Heart left ventricle (tissue), 16 donors: ENCODE results near the gene ANTXRL. TPM values are rescaled to one million over a fixed set of nuclear protein-coding genes. Genes with fewer than 3 reads are reported as not detected.
"Not testable (repeated sequence)": the region's sequence is repeated elsewhere in the genome, so short reads cannot be mapped to it uniquely, and the experiment has no call there.

Experiments used
- ATAC-seq, 4 donors: fragments of 200-7000 bp; cut with Tn5 transposase; one replicate each; pipeline ENCODE4 v1.9.1; 2020 to 2022; ENCODE audit warnings: moderate library complexity in 4 of 4, mild to moderate bottlenecking in 3 of 4, moderate number of reproducible peaks in 1 of 4
- DNase-seq, 5 donors: peaks; one replicate each; pipeline ENCODE4 v3.0.0-alpha.2; 2020
- H3K27ac ChIP-seq, 12 donors: fragments of 200-600 bp; sonication (generic) in 4 of 12; one replicate each; pipeline versions ENCODE4 v1.5.0 to v1.8.0; 2016 to 2022; ENCODE audit warnings: mild to moderate bottlenecking in 2 of 12
- H3K27me3 ChIP-seq, 9 donors: fragments of 200-600 bp; sonication (generic) in 2 of 9; one replicate each; pipeline versions ENCODE4 v1.5.1 to v1.8.0; 2016 to 2022; ENCODE audit warnings: mild to moderate bottlenecking in 3 of 9
- H3K36me3 ChIP-seq, 9 donors: fragments of 200-600 bp; sonication (generic) in 2 of 9; one replicate each; pipeline versions ENCODE4 v1.5.0 to v1.8.0; 2018 to 2022; ENCODE audit warnings: mild to moderate bottlenecking in 2 of 9
- H3K4me1 ChIP-seq, 12 donors: fragments of 200-600 bp; sonication (generic) in 4 of 12; one replicate each; pipeline versions ENCODE4 v1.5.0 to v1.8.0; 2016 to 2022; ENCODE audit warnings: mild to moderate bottlenecking in 3 of 12
- H3K4me3 ChIP-seq, 12 donors: fragments of 200-600 bp; sonication (generic) in 4 of 12; one replicate each; pipeline versions ENCODE4 v1.5.0 to v1.8.0; 2017 to 2022; ENCODE audit warnings: mild to moderate bottlenecking in 9 of 12, moderate library complexity in 4 of 12
- H3K9me3 ChIP-seq, 12 donors: fragments of 200-600 bp; sonication (generic) in 4 of 12; one replicate each; pipeline versions ENCODE4 v1.5.0 to v1.8.0; 2016 to 2022; ENCODE audit warnings: mild to moderate bottlenecking in 1 of 12
- POLR2A ChIP-seq, 2 donors: fragments of 450-650 bp; IDR thresholded peaks; one replicate each; pipeline ENCODE4 v1.6.1; 2017; ENCODE audit warnings: antibody characterized with exemption in 2 of 2, mild to moderate bottlenecking in 2 of 2, moderate library complexity in 2 of 2
- whole genome bisulfite sequencing, 4 donors: extraction: QIAGEN DNeasy Blood & Tissue Kit in 2 of 4; methylation state at CpG; one replicate each; pipeline versions ENCODE4 v1.1.5 to v1.1.7; 2013 to 2018; 5-methylcytosine and 5-hydroxymethylcytosine counted together
- intact Hi-C, 10 donors: fragments of 100-400 bp; cut with DNase I; formaldehyde crosslinking; loops; one replicate each; pipeline versions ENCODE4 v1.11.1 to v1.14.2; 2022
- polyA plus RNA-seq, 2 donors: library from polyadenylated mRNA; stranded (reverse); fragments of 200-250 nt; gene quantifications; one replicate each; pipeline ENCODE4 v1.2.3, GENCODE V29; 2013
- total RNA-seq, 9 donors: library from RNA; depleted of rRNA in 2 of 9; stranded (reverse); fragments of >200 nt in 2 of 9; fragmentation: NEBNext Ultra II Directional in 3 of 9; extraction: Animal tissue kit (Norgen Biotek cat#: 25700) in 3 of 9; gene quantifications; one replicate each; pipeline versions ENCODE4 v1.1.0 to v1.2.4, GENCODE V29; 2016 to 2023
- TF ChIP-seq, protein P1 (sequence below), 12 donors: fragments of 200-600 bp; sonication (generic) in 4 of 12; IDR thresholded peaks; one replicate each; pipeline versions ENCODE4 v1.5.0 to v1.8.0; 2018 to 2022; ENCODE audit warnings: antibody characterized with exemption in 12 of 12, mild to moderate bottlenecking in 5 of 12
- donor health status: ischemic (EF 13 %, LVEDD 7.1; RV severe dilation, severe dysfunction).
- donor health status: healthy with polysubstance abuse.
- donor health status: DM: no; HTN: yes; CAD: no.
- donor health status: DM: no; HTN: no; CAD: no.
- donor health status: ischemic (EF 25% LVEDD 6.9; RV normal size, moderate dysfunction).
- donor health status: ischemic (EF 25% LVEDD 5.7; RV mildly dilated, moderate dysfunction).
- donor health status: healthy.
- donor health status: DM: yes; HTN: yes; CAD: no.
- donor health status: ischemic (EF 35%, LVEDD 5.7; RV mildly dilated, moderate dysfunction).
- donor health status: nonischemic (EF 11% LVEDD 7.7; RV severe dilation, severe dysfunction).
- donor health status: DM: yes; HTN: yes; CAD: no.
- donor health status: PGD.
- donor health status: ischemic (EF 29% LVEDD 5.4; RV normal size, mild dysfunction).
- donor health status: nonischemic (EF 23%, LVEDD 6.1; RV moderate dilation, normal function).

Gene ANTXRL
- total and polyA plus RNA-seq, 11 donors = 0.42 to 0.99 (median 0.90) TPM; not detected in 8

DNA sequence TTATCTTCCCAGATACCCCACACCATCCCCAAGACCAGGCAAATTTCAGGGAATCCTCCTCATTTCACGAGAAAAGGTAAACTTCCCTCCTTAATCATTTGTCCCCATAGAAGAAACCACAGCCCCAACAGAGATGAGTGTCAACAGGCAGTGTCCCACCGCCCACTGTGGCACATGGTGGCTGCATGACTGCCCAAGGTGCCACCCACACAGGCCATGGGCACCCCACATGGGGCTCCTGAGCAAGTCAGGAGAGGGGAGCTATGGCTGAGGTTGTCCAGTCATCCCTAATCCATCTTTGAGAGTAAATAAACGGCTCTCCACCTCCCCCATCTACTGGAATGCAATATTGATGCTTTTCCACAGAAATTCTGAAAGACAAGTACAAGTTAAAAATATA is 44.1 kb downstream of the ANTXRL start:
- H3K36me3 ChIP-seq = no peaks in the 10 kb centered on the region

DNA sequence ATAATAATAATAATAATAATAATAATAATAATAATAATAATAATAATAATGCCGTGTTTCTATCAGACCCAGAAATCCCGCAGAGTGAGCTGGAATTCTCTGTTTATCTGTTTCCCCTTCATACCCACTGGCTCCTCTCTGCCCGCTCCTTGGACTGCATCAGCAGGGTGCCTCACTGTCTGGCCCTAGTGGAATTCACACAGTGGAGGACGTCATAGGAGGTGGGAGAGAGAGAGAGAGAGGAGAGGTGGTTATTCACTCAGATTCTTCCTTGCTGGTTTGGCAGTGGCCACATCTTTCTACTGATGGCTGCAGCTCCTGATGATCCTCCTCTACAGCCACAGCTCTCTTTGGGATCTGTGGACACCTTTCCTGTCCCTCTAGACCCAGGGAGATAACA is 78.7 kb downstream of the ANTXRL start:
- 55 to 83% (median 75%) methylated on average over 3 to 4 of the region's 4 CpGs for WGBS, 4 donors
- ATAC-seq, intact Hi-C loops: not testable (repeated sequence)

More for the DNA sequence above, 44.1 kb downstream of the ANTXRL start:
- ATAC-seq (no peak), DNase-seq (peak in 1 of 5 donors; percentile 29)
- Histone ChIP-seq H3K4me3 (no peak overlapping the region), H3K9me3 (no peaks in the 10 kb centered on the region), H3K27me3 (peaks cover 0 to 8% (median 0%) of the 10 kb centered on the region in 9 donors), H3K4me1 (no peaks in the 10 kb centered on the region), H3K27ac (no peak overlapping the region)
- WGBS, 4 donors = 74 to 87% (median 79%) methylated on average over 3 of the region's 3 CpGs
- intact Hi-C loops = no loop called here
- TF ChIP-seq POLR2A (IDR thresholded peaks at IDR 0.05) = no peak
- TF ChIP-seq, protein P1, sequence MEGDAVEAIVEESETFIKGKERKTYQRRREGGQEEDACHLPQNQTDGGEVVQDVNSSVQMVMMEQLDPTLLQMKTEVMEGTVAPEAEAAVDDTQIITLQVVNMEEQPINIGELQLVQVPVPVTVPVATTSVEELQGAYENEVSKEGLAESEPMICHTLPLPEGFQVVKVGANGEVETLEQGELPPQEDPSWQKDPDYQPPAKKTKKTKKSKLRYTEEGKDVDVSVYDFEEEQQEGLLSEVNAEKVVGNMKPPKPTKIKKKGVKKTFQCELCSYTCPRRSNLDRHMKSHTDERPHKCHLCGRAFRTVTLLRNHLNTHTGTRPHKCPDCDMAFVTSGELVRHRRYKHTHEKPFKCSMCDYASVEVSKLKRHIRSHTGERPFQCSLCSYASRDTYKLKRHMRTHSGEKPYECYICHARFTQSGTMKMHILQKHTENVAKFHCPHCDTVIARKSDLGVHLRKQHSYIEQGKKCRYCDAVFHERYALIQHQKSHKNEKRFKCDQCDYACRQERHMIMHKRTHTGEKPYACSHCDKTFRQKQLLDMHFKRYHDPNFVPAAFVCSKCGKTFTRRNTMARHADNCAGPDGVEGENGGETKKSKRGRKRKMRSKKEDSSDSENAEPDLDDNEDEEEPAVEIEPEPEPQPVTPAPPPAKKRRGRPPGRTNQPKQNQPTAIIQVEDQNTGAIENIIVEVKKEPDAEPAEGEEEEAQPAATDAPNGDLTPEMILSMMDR (IDR thresholded peaks at IDR 0.05) = no peak

DNA sequence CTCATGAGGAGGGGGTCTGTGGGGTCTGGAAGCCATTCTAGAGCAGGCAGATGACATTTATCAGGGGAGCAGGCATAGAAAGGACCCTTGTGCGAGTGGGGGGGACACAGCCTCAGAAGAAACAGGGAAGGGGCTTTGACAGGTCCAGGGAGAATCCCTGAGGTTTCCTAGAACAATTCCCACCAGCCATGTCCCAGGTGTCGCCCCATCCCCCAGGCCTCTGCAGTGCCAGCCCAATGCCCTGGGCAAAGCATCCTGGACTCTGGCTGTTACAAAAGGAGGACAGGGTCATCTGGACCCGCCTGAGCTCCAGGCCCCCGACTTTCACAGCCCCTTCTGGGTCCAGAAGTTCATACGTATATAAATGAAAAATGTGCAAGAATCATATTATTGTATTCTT is 80.4 kb downstream of the ANTXRL start:
- 73 to 74% methylated on average over 2 of the region's 5 CpGs; no CpG with 5 or more reads in 2 of the 4 donors for WGBS, 4 donors
- H3K36me3 ChIP-seq, H3K4me1 ChIP-seq, H3K27ac ChIP-seq, H3K4me3 ChIP-seq, H3K27me3 ChIP-seq, H3K9me3 ChIP-seq, DNase-seq, ATAC-seq, intact Hi-C loops: not testable (repeated sequence)

More for the DNA sequence above, 78.7 kb downstream of the ANTXRL start:
- H3K27ac ChIP-seq, H3K36me3 ChIP-seq, H3K4me3 ChIP-seq, H3K4me1 ChIP-seq, H3K27me3 ChIP-seq, DNase-seq, H3K9me3 ChIP-seq: not testable (repeated sequence)

DNA sequence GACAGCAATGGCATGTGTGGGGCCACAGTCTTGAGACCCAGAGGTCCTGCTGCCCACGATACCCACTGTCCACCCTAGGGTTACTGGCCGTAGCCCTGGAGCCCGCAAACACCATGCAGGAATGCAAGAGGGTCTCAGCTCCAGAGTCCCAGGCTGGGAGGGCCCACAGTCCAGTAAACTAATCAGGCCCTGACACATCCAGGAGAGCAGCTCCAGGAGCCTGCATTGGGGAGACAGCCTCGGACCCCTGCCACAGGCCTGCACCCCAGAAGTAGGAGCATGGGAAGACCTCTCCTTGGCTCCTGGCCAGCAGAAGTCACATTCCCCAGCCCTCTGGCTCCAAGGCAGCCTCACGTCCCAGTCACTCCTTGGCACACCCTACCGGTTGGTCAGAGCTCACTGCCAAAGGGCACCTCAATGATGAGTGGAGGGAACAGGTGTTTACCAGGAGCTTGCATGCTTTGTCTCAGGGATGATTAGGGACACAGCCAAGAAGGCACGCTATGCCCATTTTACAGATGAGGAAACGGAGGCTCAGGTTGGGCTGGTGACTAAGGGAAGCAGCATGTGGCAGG is 81.0 kb downstream of the ANTXRL start:
- intact Hi-C loops = not testable (repeated sequence)
- WGBS, 4 donors = 74 to 80% (median 78%) methylated on average over 1 to 6 of the region's 8 CpGs; no CpG with 5 or more reads in 1 of the 4 donors

DNA sequence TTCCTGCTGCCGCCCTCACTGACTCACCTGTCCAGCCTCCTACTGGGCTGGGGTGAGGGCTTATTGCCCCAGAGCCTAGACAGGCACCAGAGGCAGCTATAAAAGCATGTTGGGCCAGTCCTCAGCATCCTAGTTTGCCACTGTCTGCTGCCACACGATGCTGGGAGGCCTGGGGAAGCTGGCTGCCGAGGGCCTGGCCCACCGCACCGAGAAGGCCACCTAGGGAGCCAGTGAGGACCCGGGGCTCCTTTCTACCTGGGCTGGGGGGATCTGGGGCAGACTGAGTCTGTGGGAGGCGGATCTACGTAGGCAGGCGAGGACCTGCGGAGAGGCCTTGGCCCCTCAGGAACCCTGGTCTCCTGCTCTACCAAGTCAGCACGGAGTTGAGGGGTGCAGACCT is 82.2 kb downstream of the ANTXRL start:
- 73 to 96% (median 93%) methylated on average over 3 to 10 of the region's 11 CpGs for WGBS, 4 donors
- DNase-seq, H3K4me3 ChIP-seq, H3K27ac ChIP-seq, H3K9me3 ChIP-seq, ATAC-seq, intact Hi-C loops, H3K4me1 ChIP-seq, H3K36me3 ChIP-seq, H3K27me3 ChIP-seq: not testable (repeated sequence)

More for the DNA sequence above, 81.0 kb downstream of the ANTXRL start:
- H3K4me3 ChIP-seq, H3K9me3 ChIP-seq, H3K27me3 ChIP-seq, ATAC-seq, H3K4me1 ChIP-seq, H3K27ac ChIP-seq, H3K36me3 ChIP-seq, DNase-seq: not testable (repeated sequence)

DNA sequence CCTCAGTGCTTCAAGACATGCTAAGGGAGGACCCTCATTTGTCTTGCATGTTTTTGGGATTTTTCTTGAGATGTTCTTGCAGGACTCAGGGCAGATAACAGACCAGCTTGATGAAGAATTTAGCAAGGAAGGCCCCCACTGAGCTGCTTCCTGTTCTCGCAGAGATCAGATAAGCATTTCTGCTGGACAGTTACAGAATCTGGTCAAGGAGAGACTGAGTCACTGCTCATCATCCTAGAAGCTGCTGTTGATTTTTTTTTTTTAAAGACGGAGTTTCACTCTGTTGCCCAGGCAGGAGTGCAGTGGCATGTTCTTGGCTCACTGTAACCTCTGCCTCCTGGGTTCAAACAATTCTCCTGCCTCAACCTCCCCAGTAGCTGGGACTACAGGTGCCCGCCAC is 87.6 kb downstream of the ANTXRL start:
- H3K36me3 ChIP-seq, H3K27me3 ChIP-seq, DNase-seq, ATAC-seq, H3K4me1 ChIP-seq, H3K9me3 ChIP-seq, intact Hi-C loops, H3K4me3 ChIP-seq, H3K27ac ChIP-seq: not testable (repeated sequence)
- WGBS, 4 donors = 51 to 68% (median 59%) methylated on average over 1 to 2 of the region's 3 CpGs

DNA sequence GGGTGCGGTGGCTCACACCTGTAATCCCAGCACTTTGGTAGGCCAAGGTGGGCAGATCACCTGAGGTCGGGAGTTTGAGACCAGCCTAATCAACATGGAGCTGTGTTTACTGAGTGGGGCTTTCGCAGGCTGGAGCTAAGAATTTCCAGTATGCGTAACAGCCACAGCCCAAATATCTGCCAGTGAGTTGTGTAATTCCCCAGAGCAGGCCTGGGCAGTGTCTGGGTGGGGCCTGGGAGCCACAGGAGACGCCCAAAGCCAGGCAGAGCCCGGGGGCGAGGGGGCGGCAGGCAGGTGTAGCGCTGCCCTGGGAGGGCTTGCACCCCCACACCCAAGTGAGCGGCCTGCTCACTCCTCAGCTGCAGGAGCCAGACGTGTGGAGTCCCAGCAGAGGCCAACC is 88.6 kb downstream of the ANTXRL start, which contains the start of gene ANXA8L1:
TSS of gene ANXA8L1 (plus strand) at position 371 of the 400 bp plus-strand sequence. CDS start 76 bp downstream, outside the sequence.
- intact Hi-C loops, H3K27me3 ChIP-seq, H3K4me3 ChIP-seq, H3K9me3 ChIP-seq, H3K4me1 ChIP-seq, H3K36me3 ChIP-seq, H3K27ac ChIP-seq, DNase-seq: not testable (repeated sequence)
- WGBS, 4 donors = 81 to 89% (median 86%) methylated on average over 5 to 9 of the region's 11 CpGs; no CpG with 5 or more reads in 1 of the 4 donors
- peak in 3 of 4 donors; percentile 44 to 49 (median 44) for ATAC-seq

DNA sequence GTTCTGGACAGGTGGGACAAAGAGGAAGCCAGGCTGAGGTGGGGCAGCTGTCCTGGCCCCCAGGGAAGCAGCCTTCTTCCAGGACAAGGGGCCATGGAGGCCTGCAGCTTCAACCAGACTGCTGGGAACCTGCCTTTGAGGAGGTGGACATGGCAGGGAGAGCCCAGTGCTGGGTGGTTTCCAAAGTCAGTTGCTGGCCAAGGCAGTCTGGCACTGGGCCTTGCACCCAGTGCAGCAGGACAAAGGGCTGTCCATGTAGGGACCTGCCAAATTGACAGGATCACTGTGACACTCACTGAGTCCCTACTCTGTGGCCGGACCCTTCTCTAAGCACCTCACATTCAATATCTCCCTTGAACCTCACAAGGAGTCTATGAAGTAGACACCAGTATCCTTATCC is 90.2 kb downstream of the ANTXRL start:
- intact Hi-C loops = not testable (repeated sequence)
- ATAC-seq = peak; percentile 64 to 86 (median 82)

DNA sequence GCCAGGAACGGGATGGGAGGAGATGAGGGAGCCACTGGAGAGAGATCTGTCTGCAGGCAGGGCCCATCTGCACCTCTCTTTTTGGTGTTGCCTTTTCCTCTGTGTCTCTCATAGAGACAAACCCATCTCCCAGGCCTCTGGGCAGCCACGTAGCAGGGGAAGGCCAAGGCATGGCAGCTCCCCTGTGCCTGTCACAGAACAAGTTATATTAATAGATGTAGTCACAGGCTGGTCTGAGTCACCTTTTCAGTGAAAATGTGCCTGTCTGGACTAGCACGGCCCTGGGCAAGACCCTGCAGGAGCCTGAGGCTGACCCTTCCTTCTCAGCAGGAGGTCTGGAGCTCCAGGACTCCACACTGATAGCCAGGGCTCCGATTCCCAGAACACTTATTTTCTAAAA is 90.9 kb downstream of the ANTXRL start:
- H3K9me3 ChIP-seq, H3K27ac ChIP-seq, intact Hi-C loops, DNase-seq, H3K36me3 ChIP-seq, H3K4me3 ChIP-seq, H3K4me1 ChIP-seq, H3K27me3 ChIP-seq: not testable (repeated sequence)
- 43 to 60% methylated on average over 1 of the region's 4 CpGs; no CpG with 5 or more reads in 2 of the 4 donors for WGBS, 4 donors
- peak in 2 of 4 donors; percentile 38 to 70 for ATAC-seq

More for the DNA sequence above, 90.2 kb downstream of the ANTXRL start:
- not testable (repeated sequence) for H3K4me1 ChIP-seq, H3K4me3 ChIP-seq, H3K27ac ChIP-seq, DNase-seq, H3K27me3 ChIP-seq, H3K36me3 ChIP-seq, H3K9me3 ChIP-seq
- WGBS, 4 donors = no CpG with 5 or more reads among the region's 1 CpG

DNA sequence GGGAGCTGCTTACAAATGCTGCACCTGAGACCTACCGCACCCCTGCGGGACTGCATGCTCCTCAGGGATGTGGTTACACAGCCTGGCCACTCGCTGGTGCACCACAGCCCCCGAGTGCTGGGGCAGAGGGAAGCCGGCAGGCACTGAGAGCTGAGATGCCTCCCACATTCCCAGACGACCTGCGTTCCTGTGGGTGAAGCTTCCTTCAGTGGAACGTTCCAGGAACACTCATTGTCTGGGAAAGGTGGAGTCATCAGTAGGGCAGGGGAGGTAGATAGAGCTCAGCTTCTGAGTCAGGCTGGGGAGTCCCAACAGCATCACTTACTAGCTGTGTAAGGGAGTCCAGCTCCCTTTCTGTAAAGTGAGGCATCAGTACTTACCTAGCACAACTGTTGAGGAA is 91.3 kb downstream of the ANTXRL start:
- H3K9me3 ChIP-seq, intact Hi-C loops: not testable (repeated sequence)

More for the DNA sequence above, 91.3 kb downstream of the ANTXRL start:
- DNase-seq, H3K4me3 ChIP-seq, H3K27ac ChIP-seq, H3K27me3 ChIP-seq, ATAC-seq, H3K36me3 ChIP-seq, H3K4me1 ChIP-seq: not testable (repeated sequence)
- WGBS, 4 donors = 37 to 53% methylated on average over 6 of the region's 8 CpGs; no CpG with 5 or more reads in 2 of the 4 donors
